HG02678 (cell line): ENCODE measurements around the gene SLIT3.

Experiments
- ATAC-seq: cut with Tn5 transposase; IDR thresholded peaks from one replicate; pipeline ENCODE4 v1.9.1; 2021; ENCODE audit warnings: mild to moderate bottlenecking, moderate library complexity; ENCODE audit not compliant: unreplicated experiment

SLIT3 gene

DNA sequence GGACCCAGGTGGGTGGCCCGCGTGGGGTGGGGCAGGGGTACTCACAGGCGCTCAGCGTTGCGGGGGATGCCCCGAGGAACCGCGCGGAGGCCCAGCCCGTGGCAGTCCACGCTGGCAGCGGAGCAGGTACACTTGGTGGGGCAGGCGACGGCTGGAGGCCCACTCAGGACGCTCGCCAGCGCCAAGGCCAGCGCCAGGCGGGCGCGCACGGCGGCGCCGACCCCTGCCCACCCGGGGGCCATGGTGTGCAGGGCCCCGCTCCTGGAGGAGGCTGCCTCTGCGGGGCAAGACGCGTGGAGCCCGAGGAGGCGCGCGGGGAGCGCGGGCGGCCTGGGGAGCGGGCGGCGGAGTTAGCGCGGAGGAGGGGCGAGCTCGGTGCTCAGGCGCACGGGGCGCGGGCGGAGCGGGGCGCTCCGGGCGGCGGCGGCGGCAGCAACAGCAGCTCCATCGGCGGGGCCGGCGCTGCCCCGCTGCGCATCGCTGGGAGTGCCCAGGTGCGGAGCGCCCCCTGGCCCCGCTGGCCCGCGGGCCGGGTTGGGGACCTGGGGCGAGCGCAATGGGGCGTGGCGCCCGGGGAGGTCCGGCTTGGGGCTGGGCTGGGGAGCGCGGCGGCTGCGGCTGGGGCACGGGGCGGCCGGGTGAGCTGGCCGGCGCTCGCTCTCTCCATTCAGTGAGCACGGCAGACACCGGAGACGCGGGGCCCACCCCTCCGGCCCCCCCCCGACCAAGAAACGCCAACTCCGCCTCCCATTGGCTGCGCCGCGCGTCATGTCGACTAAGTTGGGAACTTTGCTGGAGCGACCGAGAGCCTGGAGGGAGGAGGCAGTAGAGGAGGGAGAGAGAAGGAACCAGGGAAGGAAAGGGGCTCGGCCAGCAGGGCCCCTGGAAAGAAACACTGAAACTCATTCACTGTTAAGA lies at the start of gene SLIT3:
TSS of gene SLIT3 (minus strand) at position 672 of the 918 bp plus-strand sequence. CDS start at position 242, 430 bp downstream.
- ATAC-seq, result no peak

DNA sequence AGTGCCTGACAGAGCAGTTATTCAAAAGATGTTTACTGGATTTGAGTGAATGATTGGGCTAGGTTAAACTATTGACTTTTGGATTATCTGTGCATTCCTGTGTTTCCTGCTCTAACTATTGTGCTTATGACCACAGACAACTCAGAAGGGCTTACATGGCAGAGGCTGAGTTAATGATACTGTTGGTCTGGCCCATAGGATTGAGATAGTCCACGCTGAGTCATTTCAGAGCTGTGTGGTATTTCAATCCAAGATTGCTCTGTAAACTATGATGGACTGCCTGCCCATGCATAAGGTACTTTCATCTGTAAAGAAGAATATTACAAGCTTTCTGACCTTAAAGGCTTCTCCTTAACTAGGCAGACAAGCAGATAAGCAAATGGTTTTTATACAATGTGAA lies 49.1 kb upstream of the SLIT3 start:
- peak; percentile 65 for ATAC-seq

DNA sequence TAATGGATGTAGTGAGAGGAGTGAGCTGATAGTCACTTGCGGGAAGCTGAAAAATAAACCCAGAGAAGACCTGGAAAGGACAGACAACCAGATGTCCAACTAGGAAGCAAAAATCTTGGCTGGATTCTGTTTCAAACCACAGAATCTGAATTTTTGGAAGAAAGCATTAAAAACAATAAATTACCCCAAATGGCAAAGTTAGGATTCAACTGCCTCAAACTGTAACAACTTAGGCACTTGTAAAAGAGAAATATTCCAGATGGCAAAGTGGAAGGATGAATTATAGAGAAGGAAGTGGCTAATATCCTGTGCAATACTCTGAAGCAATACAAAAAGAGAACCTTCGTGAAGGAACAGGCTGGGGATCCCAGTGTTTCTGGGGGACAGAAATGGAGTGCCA lies 46.8 kb upstream of the SLIT3 start:
- no peak for ATAC-seq

DNA sequence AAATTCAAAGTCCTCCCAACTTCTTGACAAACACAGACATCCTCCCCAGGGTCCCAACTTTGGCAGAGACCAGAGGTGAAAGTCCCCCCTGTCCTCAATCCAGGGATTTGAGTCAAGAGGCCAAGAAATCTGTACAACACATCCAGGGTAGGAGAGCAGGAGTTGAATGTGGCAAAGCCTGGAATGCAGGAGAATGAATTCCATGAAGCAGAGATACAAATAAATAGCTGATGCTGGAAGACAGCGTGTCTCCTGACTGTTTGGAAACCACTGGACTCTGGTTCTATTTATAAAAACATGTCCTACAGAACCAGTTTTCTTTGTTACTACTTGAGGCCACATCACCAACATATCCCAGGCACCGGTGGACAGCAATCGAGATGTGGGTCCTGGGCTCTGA lies 43.7 kb upstream of the SLIT3 start:
- no peak for ATAC-seq

DNA sequence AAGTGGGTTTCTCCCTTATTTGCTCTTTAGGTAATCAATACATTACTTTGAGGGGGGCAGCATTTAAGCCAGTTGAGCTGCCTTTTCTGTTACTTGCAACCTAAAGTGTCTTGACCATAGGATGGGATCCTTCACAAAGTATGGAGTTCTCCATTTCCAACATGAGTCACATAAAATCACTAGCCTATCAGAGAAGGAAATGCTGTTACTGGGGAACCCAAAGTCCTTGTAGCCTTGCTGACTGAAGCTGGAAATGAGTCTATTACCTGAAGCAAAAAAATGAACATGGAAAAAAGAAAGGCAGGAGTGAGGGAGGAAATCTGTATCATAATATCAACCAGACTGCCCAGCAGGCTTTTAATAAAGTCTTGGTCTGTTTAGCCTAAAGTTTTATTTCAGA lies 42.8 kb upstream of the SLIT3 start:
- ATAC-seq, result no peak

DNA sequence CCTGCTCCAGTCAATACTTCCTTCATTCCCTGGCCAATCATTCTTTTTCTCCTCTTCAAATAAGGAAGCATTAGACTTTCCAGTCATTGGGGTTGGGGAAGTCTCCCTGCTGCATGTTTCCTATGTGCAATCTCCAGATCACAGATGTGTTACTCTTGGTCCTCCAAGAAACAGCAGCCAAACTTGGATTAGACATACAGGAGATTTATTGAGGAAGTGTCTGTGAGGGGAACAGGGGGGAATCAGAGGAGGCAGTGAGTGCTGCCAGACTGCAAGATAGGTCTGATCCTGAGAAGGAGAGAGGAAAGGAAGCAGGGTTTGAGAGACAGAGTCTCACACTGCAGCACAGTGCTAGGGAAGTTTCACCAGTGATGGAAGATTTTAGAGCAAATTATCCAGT lies 40.6 kb upstream of the SLIT3 start:
- ATAC-seq, result no peak

DNA sequence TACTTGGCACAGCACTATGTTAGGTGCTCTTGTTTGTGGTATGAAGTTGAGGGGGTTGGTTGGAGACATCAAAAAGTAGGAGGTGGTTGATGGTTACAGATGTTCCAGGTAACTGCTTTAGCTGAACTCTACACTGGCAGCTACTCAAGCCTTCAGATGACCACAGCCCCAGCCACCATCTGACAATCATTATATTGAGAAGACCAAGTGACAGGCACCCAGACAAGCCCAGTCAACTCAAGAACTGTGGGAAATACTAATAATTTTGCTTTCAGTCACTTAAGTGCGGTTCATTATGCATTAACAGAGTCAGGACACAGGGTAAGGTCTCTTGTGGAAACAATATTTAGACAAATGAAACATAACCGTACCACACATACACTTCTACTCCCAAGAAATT lies 38.9 kb upstream of the SLIT3 start:
- ATAC-seq, result peak; percentile 86

DNA sequence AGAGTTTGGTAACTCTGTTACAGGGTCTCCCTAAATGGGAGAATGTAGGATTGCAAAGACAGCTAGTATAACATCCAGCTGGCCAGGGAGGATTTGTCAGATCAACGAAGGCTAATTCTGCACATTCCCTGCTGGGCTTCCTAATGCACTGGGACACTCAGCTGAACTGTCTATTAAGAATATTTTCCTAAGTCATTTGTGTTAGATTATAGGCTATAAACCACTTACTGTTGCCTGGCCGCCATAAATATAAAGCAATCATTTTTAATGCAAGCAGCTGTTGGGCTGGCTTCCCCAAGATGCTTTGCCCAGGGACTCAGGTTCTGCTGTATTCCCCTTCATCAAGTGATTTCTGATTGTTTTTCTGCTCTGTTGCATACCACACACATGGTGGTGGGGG lies 35.3 kb upstream of the SLIT3 start:
- ATAC-seq, result no peak

DNA sequence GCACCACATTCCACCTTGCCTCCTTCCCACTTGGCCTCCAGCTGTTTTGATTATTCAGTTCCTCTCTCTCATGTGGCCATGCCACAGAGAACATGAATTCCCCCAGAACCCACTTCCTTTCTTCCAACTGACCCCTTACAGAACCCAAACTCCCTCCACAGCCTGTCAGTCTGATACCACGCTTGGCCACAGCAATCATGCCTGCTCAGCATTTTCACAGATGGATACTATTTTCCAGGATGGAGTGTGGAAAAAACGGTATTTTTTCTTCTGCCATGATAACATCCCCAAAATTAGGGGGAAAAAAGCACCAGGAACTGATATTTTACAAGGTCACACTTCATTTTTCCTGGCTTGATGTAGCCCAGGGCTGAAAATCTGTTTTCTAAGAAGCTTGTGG lies 34.9 kb upstream of the SLIT3 start:
- no peak for ATAC-seq

DNA sequence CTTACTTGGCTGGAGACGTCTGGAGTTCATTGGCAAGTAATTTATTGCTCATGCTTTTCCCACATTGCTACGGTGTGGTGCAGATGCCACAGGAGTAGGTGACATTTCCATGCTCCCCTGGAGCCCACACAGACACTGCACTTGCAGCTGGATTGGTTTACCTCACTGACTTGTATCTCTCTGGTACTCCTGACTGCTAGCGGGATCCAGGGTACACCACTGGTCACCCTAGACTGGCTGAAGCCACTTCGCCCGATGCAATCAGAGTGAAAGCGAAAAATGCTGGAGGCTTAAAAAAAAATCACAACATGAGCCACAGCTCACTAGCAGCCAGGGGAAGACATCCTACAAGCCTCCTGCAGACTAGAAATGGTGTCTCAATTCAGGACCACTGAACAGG lies 32.6 kb upstream of the SLIT3 start:
- ATAC-seq, result peak; percentile 44

DNA sequence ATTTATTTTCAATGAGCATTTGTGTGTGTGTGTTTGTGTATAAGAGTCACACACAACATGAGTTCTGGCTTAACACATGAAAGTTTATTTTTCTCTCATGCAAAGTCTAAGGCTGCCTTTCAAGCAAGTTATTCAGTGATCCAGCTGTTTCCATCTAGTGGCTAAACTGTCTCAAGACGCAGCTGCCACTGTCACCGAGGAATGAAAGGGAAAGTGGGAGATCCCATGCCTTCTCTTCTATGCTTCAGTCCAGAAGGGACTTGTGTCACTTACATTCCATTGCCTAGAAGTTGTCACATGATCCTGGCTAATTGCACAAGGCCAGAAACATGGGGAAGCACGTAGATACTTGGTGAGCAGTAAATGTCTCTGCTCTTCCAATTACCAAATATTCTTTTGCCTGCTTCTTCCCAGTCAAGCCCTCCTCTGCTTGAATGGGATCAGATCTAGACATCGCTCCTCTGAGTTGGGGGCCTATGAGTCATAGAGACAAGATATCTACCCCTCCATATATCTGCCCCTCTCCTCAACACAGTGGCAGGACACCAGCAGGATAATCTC lies 30.4 kb upstream of the SLIT3 start:
- ATAC-seq, result no peak

DNA sequence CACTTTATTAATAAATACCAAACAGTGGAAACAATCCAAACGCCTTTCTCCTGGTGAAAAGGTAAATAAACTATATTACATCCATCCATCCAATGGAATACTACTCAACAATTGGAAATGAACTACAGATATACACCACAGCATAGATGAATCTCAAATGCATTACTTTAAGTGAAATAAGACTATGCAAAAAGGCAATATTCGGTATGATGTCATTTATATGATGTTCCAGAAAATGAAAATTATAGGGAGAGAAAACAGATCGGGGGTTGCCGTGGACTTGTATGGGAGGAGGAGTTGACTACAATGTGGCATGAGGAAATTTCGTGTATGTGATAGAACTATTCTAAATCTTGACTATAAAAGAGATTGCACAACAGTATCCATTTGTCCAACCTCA lies 27.5 kb upstream of the SLIT3 start:
- no peak for ATAC-seq

DNA sequence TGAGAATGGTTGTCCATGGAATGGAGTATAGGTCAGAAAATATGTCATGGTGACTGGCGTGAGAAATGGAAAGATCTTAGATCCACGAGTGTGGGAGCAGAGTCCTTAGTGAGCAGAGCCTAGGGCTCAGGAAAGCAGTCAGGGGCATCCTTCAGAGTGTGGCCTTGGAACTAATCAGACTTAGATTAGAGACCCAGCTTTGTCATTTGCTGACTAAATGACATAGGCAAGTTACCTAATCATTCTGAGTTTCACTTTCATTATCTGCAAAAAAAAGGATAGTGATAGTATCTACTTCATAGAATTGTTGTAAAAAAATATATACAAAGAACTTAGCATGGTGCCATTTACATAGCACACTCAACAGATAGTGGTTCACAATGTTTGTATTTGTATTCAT lies 24.3 kb upstream of the SLIT3 start:
- ATAC-seq, result no peak

DNA sequence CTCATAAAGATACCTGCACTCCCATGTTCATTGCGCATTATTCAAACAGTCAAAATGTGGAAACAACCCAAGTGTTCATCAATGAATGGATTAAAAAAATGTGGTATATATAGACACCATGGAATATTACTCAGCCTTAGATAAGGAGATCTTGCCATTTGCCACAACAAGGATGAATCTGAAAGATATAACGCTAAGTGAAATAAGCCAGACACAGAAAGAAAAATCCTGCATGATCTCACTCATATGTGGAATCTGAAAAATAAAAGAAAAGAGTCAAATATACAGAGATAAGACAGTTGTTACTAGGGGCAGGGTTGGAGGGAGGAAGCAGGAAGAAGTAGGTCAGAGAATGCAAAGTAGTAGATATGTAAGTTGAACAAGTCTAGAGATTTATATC lies 17.6 kb upstream of the SLIT3 start:
- no peak for ATAC-seq

DNA sequence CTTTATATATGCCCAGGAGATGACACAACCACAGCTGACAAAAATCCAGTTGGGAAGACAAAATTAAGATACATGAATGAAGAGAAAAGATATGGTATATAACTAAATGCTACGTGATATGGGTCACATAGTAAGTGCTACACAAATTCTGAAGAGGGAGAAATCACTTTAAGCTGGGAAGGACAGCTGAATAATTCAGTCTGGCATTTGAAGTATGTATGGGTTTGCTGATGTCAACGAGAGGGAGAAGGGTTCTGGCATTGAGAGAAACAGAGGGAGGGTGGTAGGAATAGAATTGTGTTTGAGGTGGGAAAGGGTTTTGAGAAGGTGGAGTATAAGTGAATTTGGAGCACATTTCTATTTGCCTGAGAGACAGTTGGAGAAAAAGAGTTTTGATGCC lies 6.7 kb upstream of the SLIT3 start:
- ATAC-seq, result no peak

DNA sequence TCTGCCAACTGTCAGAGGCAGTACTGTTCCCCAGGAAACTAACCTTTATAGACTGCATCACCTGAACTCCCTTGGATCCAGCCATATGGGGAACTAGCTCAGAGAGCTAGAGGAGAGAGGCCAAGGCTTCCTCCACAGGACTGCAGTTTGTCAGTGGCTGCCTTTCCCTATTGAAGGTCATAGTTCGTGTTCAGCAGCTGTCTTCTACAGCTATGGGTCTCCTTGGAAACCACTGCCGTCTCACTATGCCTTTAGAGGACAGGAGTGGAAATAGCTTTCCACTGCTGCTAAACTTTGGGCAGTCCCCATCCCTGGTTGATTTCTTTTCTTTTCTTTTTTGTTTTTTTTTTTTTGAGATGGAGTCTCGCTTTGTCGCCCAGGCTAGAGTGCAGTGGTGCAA lies 4.4 kb upstream of the SLIT3 start:
- no peak for ATAC-seq

DNA sequence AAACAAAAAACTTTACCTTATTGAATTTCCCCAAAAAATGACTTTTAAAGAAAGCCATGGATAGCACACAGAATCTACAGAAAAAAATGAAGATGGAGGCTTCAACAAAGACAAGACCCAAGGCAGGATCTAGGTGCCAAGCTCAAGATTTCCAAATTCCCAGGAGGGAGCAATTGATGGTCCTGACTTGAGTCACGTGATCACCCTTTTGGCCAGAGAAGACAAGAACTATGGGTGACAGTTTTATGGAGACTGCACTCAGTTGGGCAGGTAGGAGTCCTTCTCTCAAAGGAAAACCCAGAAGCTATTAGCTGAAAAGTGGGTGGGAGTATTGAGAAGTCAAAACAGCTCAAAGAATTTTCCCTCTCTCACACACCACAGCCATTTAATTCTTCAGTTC lies 3.2 kb upstream of the SLIT3 start:
- ATAC-seq, result no peak

DNA sequence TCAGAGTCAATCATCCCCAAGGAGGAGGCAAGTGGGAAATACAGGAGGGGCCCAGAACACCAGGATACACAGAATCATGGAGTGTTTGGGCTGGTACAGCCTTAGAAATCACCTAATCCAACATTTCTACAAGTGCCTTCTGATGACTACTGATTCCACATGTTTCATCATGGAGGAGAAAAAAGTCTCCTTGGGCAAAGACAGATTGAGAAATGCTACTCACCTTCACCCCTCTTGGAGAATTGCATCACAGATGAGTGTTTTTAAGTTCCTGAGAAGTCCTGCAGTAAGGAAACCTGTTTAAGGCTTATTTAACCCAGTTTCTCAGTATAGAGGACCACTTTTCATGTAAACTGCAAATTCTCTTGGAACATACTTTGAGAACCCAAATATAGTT lies 2.2 kb upstream of the SLIT3 start:
- ATAC-seq, result no peak

DNA sequence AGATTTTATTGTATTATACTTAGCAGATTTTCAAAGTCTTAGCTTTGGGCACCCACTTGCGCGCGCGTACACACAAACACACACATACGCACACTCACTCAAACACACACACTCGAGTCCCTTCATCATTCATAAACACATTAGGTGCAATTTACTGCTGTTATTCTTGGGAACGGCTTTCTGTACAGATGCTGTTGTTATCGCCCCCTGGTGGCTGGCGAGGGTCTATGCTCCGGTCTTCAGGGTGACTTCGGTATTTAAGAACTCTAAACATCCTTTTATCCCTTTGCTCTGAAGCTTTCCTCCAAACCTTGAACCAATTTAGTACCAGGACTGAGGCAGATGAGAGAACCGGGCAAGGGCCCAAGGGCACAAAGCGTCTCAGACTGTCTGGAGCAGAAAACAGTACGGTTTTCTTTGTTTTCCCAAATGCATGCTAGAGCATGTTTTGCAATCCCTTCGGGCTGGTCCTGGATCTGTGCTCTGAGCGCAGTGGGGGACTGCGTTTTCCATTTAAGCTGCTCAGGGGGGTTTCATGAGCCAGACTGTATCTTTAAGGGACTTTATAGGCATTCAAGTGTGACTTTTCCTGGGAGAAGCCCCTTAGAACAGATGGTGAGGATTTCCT lies 1.7 kb upstream of the SLIT3 start:
- peak; percentile 81 for ATAC-seq

DNA sequence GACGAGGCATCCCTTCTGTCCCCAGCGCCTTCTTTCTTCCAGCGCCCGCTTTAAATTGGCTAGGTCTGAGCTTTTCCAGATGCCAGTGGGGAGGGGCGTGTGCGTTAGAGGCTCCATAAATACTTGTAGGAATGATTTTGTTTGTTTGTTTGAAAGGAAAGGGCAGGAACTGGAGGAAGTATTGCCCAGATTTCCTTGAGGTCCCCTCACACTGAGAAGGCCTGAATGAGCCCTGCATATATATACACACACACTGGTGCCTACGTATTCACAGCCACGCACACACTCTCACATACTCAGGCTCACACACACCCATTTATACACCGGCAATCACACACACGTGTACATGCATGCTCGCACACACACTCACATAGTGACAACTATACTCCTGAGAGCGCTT lies 1.0 kb upstream of the SLIT3 start:
- ATAC-seq, result no peak

DNA sequence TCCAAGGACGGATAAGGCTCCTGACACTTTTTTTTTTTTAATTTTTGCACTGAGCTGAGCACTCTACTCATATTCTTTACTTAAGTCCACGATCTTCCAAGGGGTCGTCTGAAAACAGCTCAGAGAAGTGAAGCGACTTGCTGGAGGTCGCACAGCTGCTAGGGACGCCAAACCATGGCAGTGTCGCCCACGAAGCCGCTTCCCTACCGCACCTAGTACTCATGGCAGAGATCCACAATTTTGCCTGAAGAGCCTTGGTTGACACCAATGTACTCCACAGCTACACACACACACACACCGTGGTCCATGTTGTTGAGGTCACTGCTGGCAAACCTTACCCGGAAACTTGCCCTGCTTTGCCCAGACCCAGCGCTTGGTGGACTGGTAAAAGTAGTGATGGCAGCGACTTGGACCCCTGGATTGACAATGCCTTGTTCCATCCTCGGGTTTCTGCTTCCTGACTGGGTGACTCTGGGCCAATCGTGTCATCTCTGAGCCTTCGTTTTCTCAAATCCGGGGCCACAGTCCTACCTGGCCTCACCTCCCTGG lies 521 bp upstream of the SLIT3 start:
- ATAC-seq, result no peak
